HG03575 (cell line): ENCODE data around the gene COMMD6.

Experiments used
- ATAC-seq: cut with Tn5 transposase; IDR thresholded peaks from one replicate; pipeline ENCODE4 v1.9.1; 2021; ENCODE audit not compliant: unreplicated experiment, insufficient number of reproducible peaks, low FRiP score; ENCODE audit errors: extremely low read depth

The COMMD6 gene

GRCh38 chr13:75489502-75490263 lies 48.0 kb downstream of the COMMD6 start:
- ATAC-seq, result peak; percentile 67

GRCh38 chr13:75486146-75487062 lies 51.2 kb downstream of the COMMD6 start:
- ATAC-seq, result no peak

GRCh38 chr13:75485286-75486062 lies 52.2 kb downstream of the COMMD6 start:
- ATAC-seq, result no peak

GRCh38 chr13:75482820-75483079 lies 54.9 kb downstream of the COMMD6 start:
- ATAC-seq, result no peak

- peak; percentile 39 for ATAC-seq
These were observed 55.4 kb downstream of the COMMD6 start, which contains the start of gene TBC1D4 for GRCh38 chr13:75482070-75482819. TBC1D4 (minus strand) TSS chr13:75482169; CDS start chr13:75481767, 402 bp downstream.

GRCh38 chr13:75481176-75482069 lies 56.2 kb downstream of the COMMD6 start:
- peak; percentile 1 for ATAC-seq

GRCh38 chr13:75480671-75481175 lies 56.9 kb downstream of the COMMD6 start:
- ATAC-seq, result no peak

- ATAC-seq, result no peak
These were observed 58.4 kb downstream of the COMMD6 start for GRCh38 chr13:75479102-75479740.

GRCh38 chr13:75478659-75479058 lies 59.0 kb downstream of the COMMD6 start:
- ATAC-seq, result no peak
